ENCODE results near the gene ZNF33A. TPM values are rescaled to one million over a fixed set of nuclear protein-coding genes. Genes with fewer than 3 reads are reported as not detected.

The ZNF33A gene
- total RNA-seq, 1 donor from 2014 or later: 25.7 TPM

DNA sequence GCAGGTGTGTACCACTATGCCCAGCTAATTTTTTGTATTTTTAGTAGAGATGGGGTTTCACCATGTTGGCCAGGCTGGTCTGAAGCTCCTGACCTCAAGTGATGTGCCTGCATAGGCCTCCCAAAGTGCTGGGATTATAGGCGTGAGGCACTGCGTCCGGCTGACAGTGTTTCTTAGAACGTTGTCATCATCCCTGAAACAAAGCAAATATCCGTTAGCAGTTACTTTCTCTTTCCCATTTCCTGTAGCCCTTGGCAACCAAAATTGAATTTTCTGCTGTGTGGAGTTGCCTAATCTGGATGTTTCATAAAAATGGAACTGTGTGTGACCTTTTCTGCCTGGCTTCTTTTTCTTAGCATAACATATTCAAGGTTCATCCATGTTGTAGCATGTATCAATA lies 22.4 kb downstream of the ZNF33A start:
- H3K4me1 ChIP-seq: no peaks in the 10 kb centered on the region
- no peaks in the 10 kb centered on the region for H3K9me3 ChIP-seq
- peaks cover 56% of the 10 kb centered on the region for H3K36me3 ChIP-seq
- H3K4me3 ChIP-seq: no peak overlapping the region
- TF ChIP-seq, protein P1, sequence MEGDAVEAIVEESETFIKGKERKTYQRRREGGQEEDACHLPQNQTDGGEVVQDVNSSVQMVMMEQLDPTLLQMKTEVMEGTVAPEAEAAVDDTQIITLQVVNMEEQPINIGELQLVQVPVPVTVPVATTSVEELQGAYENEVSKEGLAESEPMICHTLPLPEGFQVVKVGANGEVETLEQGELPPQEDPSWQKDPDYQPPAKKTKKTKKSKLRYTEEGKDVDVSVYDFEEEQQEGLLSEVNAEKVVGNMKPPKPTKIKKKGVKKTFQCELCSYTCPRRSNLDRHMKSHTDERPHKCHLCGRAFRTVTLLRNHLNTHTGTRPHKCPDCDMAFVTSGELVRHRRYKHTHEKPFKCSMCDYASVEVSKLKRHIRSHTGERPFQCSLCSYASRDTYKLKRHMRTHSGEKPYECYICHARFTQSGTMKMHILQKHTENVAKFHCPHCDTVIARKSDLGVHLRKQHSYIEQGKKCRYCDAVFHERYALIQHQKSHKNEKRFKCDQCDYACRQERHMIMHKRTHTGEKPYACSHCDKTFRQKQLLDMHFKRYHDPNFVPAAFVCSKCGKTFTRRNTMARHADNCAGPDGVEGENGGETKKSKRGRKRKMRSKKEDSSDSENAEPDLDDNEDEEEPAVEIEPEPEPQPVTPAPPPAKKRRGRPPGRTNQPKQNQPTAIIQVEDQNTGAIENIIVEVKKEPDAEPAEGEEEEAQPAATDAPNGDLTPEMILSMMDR (IDR thresholded peaks at IDR 0.05): no peak
- DNase-seq (no peak), ATAC-seq (peak; percentile 53)
- intact Hi-C loops (cut with DNase I): no loop called here
- H3K27me3 ChIP-seq: no peaks in the 10 kb centered on the region
- peak overlapping the region; percentile 63 for H3K27ac ChIP-seq

DNA sequence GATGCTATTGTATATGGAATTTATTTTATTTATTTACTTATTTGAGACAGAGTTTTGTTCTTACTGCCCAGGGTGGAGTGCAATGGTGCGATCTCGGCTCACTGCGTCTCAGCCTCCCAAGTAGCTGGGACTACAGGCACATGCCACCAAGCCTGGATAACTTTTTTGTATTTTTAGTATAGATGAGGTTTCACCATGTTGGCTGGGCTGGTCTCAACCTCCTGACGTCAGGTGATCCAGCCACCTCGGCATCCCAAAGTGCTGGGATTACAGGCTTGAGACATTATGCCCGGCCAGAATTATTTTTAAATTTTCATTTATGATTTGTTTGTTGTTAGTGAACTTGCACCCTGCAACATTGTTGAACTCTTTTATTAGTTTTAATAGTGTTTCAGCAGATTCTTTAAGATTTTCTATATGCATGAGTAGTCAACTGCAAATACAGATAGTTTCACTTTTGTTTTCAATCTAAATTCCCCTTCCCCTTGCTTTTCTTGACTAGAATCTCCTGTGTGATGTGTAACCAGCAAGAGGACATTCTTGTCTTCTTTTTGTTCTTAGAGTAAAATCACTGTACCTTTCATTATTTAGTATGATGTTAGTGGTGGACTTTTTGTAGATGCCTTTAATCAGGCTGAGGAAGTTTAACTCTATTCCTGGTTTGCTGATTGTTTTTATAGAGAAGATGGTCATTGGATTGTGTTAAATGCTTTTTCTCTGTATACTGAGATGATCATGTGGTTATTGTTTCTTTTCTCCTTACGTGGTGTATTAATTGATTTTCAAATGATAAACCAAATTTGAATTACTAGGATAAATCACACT lies 27.8 kb downstream of the ZNF33A start:
- Histone ChIP-seq H3K4me3 (peak overlapping the region; percentile 1), H3K27me3 (no peaks in the 10 kb centered on the region), H3K36me3 (peaks cover 36% of the 10 kb centered on the region), H3K9me3 (no peaks in the 10 kb centered on the region), H3K4me1 (no peaks in the 10 kb centered on the region), H3K27ac (no peak overlapping the region)
- intact Hi-C loops (cut with DNase I): no loop called here
- TF ChIP-seq, protein P1 (IDR thresholded peaks at IDR 0.05): no peak
- DNase-seq (no peak), ATAC-seq (no peak)

DNA sequence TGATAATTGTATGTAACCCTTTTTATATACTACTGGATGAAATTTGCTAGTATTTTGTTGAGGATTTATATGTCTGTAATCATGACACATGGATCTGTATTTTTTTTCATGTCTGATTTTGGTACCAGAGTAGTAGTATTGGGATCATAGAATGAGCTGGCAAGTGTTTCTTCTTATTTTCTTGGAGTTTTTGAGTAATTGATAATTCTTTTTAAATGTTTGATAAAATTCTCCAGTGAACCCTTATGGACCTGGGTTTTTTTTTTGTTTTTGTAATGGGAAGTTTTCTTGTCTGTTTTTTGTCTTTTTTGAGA lies 28.4 kb downstream of the ZNF33A start:
- H3K4me3 ChIP-seq: no peak overlapping the region
- intact Hi-C loops (cut with DNase I): no loop called here
- TF ChIP-seq, protein P1 (IDR thresholded peaks at IDR 0.05): no peak
- ATAC-seq (no peak), DNase-seq (no peak)
- H3K9me3 ChIP-seq: no peaks in the 10 kb centered on the region
- no peaks in the 10 kb centered on the region for H3K27me3 ChIP-seq
- H3K4me1 ChIP-seq: no peaks in the 10 kb centered on the region
- peaks cover 35% of the 10 kb centered on the region for H3K36me3 ChIP-seq
- no peak overlapping the region for H3K27ac ChIP-seq

DNA sequence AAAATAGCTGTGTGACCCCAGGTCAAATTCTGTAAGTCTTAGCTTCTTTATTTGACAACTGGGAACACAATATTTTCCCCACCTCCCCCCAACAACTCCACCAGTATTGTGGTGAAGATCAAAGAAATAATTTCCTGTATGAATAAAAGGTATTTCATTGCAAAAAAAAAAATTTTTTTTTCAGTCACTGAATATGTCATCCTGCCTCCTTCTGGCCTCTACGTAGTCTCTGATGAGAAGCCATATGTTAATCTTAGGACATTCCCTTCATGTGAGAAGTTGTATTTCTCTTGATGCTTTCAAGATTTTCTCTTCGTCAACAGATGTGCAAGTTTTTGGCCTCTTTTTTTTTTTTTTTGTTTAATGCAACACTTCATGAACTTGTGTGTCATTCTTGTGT lies 33.0 kb downstream of the ZNF33A start:
- H3K27me3 ChIP-seq: no peaks in the 10 kb centered on the region
- ATAC-seq: no peak
- no peak for DNase-seq
- TF ChIP-seq, protein P1 (IDR thresholded peaks at IDR 0.05): no peak
- H3K36me3 ChIP-seq: peaks cover 10% of the 10 kb centered on the region
- intact Hi-C loops (cut with DNase I): no loop called here
- no peak overlapping the region for H3K4me3 ChIP-seq
- no peak overlapping the region for H3K27ac ChIP-seq
- H3K4me1 ChIP-seq: no peaks in the 10 kb centered on the region
- no peaks in the 10 kb centered on the region for H3K9me3 ChIP-seq

DNA sequence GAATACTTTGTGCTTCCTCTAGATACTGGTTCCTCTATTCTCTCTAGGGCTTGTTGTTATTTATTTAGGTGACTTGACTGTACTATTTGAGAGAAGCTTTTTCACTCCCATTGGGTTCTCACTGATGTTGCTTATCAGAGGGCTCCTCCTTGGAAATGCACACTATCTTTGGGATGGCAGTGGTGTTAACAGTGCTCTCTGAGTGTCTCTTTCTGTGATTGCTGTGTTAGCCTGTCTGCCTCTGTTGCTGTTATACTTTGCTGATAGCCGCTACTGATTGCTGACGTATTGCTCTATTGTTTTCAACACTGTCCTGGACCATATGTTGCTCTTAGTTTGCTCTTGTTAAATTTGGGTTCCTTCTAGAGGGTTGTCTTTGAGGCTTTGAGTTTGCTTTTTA lies 34.7 kb downstream of the ZNF33A start:
- intact Hi-C loops (cut with DNase I): no loop called here
- Histone ChIP-seq H3K36me3 (peaks cover 10% of the 10 kb centered on the region), H3K9me3 (no peaks in the 10 kb centered on the region), H3K27me3 (no peaks in the 10 kb centered on the region), H3K27ac (no peak overlapping the region), H3K4me1 (no peaks in the 10 kb centered on the region), H3K4me3 (no peak overlapping the region)
- DNase-seq (no peak), ATAC-seq (no peak)
- TF ChIP-seq, protein P1 (IDR thresholded peaks at IDR 0.05): no peak

All from upper lobe of right lung (tissue), 1 donor.